NCI-H187 treated with DMSO at 0.1 percent for 48 hours (cell line): ENCODE results near the gene NIBAN1.
A peak's percentile ranks its signal among the peaks of the same experiment; 100 is the strongest.
"Not testable (repeated sequence)": the region's sequence is repeated elsewhere in the genome, so short reads cannot be mapped to it uniquely, and the experiment has no call there.

Source experiments
- DNase-seq: peaks from one replicate; lab custom pipeline; 2025; lab: John Stamatoyannopoulos, UW

Gene NIBAN1

GRCh38 chr1:184973272-184974055 is 844 bp downstream of the NIBAN1 start:
- DNase-seq: no peak

GRCh38 chr1:184972315-184973055 is 1.8 kb downstream of the NIBAN1 start:
- DNase-seq: no peak

- DNase-seq: no peak
These were observed 2.6 kb downstream of the NIBAN1 start for GRCh38 chr1:184971522-184972265.

GRCh38 chr1:184970691-184971161 is 3.6 kb downstream of the NIBAN1 start:
- DNase-seq: no peak

GRCh38 chr1:184966989-184967388 is 7.3 kb downstream of the NIBAN1 start:
- no peak for DNase-seq

- DNase-seq: no peak
These were observed 8.1 kb downstream of the NIBAN1 start for GRCh38 chr1:184965944-184966860.

GRCh38 chr1:184965439-184965838 is 8.9 kb downstream of the NIBAN1 start:
- no peak for DNase-seq

- no peak for DNase-seq
These were observed 14.7 kb downstream of the NIBAN1 start for GRCh38 chr1:184959626-184960025.

GRCh38 chr1:184958554-184959353 is 15.6 kb downstream of the NIBAN1 start:
- DNase-seq: no peak

GRCh38 chr1:184957901-184958300 is 16.4 kb downstream of the NIBAN1 start:
- not testable (repeated sequence) for DNase-seq

GRCh38 chr1:184956999-184957700 is 17.2 kb downstream of the NIBAN1 start:
- no peak for DNase-seq

GRCh38 chr1:184954232-184954995 is 19.9 kb downstream of the NIBAN1 start:
- DNase-seq: no peak

- no peak for DNase-seq
These were observed 20.6 kb downstream of the NIBAN1 start for GRCh38 chr1:184953600-184954219.

- DNase-seq: no peak
These were observed 21.9 kb downstream of the NIBAN1 start for GRCh38 chr1:184952428-184952827.

- no peak for DNase-seq
These were observed 22.5 kb downstream of the NIBAN1 start for GRCh38 chr1:184951788-184952187.

GRCh38 chr1:184950906-184951305 is 23.4 kb downstream of the NIBAN1 start:
- no peak for DNase-seq

- peak; percentile 77 for DNase-seq
These were observed 24.1 kb downstream of the NIBAN1 start for GRCh38 chr1:184950227-184950626.

- no peak for DNase-seq
These were observed 26.6 kb downstream of the NIBAN1 start for GRCh38 chr1:184947497-184948256.
